IPS-18c (cell line): ENCODE measurements around the gene ZNF385C.

Experiments
- H3K4me3 ChIP-seq: 2 replicates; pipeline ENCODE4 v1.7.0; 2013; ENCODE audit warnings: low read depth, mild to moderate bottlenecking, low read length, moderate library complexity; ENCODE audit not compliant: insufficient read depth
- H3K9me3 ChIP-seq: one replicate; pipeline ENCODE4 v1.6.1; 2013; ENCODE audit warnings: mild to moderate bottlenecking, low read length, moderate library complexity; ENCODE audit not compliant: control insufficient read depth, insufficient read depth

The ZNF385C gene

DNA sequence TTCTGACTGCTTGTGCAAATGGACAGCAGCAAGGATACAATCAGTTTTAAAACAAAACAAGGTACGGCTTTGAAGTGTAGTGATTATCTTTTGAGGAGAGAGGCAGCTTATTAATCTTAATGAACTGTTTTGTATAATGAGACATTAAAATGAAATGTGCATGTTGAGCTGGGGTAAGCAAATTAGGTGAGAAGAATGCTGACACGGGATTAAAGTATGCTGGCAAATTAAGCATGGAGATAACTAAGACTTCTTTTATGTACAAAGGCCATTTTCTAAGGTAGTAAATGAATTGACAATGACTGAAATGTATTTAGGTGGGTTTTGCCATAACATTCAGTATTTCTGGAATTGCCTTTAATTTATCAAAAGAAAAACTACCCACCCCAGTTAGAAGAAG, 99.8 kb downstream of the ZNF385C start:
- H3K9me3 ChIP-seq: no peaks in the 10 kb centered on the region
- H3K4me3 ChIP-seq: no peak overlapping the region

DNA sequence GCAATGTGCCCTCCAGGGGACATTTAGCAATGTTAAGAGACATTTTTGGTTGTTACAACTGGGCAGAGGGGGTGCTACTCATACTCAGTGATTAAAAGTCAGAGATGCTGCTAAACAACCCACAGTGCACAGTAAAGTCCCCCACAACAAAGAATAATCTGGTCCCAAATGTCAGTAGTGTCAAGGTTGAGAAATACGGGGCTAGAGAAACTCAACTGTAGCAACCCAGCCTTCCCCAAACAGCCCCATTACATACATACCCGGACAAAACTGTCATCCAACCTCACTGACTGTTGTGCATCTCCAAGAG, 101.5 kb downstream of the ZNF385C start:
- Histone ChIP-seq H3K4me3 (no peak overlapping the region), H3K9me3 (no peaks in the 10 kb centered on the region)

DNA sequence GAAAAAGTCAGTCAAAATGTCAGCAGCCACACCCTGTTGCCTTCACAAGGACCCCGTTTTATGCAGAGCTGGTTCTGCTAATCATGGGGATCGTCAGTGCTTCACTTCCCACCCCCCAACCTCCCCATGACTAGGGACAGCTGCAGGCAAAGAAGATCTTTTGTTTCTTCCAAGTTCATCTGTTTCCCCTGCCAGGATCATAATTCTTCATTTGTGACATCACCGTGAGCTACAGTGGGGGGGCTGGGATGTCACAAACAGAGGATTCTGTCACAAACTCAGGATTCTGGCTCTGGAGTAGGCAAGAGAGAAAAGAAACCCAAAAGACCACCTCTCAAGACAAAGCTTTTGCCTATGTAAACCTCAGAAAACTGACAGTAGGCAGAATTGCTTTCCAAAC, 105.7 kb downstream of the ZNF385C start:
- Histone ChIP-seq H3K9me3 (no peaks in the 10 kb centered on the region), H3K4me3 (no peak overlapping the region)

DNA sequence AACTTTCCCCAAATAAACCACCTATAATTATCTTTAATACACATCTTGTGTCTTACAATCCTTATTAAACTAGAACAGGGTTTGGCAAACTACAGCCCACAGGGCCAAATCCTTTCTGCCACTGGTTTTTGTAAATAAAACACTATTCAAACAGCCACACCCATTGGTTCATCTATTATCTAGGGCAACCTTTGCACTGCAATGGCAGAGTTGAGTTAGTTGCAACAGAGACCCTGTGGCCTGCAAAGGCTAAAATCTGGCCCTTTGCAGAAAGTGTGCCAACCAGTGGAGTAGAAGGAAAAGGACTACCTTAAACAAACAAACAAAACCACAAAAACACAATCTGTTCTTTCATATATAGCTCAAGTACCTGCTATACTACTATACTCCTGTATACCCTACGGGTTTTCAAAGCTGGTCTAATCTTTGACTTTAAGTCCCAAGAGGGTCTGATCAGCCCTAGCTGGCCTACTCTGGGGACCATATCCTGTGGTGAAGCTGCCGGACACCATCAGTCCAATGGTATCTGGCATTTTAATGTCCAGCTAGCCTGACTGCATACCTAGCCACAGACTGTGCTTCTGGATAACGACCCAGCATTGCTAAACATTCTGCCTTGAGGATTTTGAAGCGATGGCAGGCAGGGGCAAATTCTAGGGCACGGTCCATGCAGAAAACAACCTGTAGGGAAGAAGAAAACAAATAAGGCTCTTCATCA, 108.4 kb downstream of the ZNF385C start:
- Histone ChIP-seq H3K4me3 (no peak overlapping the region), H3K9me3 (no peaks in the 10 kb centered on the region)

DNA sequence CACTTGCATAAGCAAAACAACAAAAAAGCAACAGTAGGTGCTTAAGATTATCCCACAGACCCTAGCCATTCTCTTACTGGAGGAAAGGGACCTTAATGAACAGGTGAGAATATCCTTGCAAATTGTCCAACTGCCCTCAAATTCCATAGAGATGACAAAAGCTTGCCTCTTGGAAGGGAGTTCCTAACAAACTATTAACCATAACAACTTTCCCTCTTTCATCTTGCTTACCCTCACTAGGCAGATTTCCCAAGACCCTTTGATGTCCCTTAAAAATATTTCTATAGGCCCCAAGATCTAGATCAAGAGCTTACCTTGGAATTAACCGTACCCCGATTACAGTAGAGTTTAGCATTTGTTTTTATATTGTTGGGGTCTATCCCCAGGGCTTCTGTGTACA, 109.9 kb downstream of the ZNF385C start:
- H3K9me3 ChIP-seq: no peaks in the 10 kb centered on the region
- H3K4me3 ChIP-seq: no peak overlapping the region

DNA sequence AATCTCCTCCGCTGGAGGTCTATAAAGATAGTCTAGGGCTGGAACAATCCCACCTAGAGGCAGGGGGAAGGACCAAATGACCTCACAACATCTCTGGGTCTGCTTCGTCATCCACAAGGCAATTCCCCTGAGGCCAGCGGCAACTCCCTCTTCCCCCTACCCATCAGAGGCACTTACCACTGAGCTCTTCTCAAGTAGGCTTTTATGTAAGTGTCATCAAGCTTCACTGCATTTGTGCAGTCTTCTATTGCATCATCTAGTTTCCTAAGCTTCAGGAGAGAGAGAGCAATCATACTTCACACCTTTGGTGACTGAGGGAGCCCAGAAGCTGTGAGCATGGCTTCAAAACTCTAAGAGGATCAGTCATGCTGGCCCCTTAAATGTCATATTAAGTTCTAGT, 110.6 kb downstream of the ZNF385C start:
- no peaks in the 10 kb centered on the region for H3K9me3 ChIP-seq
- H3K4me3 ChIP-seq: no peak overlapping the region

DNA sequence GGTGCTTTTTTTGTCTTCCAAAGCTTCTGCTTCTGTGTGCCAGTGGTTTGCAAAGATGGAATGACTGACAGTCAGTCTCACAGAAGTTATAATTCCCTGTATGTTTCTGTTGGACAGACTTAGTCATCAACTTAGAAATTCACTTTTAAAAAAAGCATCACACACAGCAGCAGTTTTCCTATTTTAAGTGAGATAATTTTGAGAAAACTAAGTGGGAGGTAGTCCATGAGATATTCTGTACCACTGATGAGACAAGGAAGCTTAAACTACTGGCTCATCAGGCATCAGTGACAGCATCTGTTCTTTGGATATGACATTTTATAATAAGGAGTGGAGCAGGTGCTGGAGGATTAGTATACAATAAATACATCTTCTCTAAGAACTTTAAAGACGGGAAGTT, 111.6 kb downstream of the ZNF385C start:
- Histone ChIP-seq H3K4me3 (no peak overlapping the region), H3K9me3 (no peaks in the 10 kb centered on the region)

DNA sequence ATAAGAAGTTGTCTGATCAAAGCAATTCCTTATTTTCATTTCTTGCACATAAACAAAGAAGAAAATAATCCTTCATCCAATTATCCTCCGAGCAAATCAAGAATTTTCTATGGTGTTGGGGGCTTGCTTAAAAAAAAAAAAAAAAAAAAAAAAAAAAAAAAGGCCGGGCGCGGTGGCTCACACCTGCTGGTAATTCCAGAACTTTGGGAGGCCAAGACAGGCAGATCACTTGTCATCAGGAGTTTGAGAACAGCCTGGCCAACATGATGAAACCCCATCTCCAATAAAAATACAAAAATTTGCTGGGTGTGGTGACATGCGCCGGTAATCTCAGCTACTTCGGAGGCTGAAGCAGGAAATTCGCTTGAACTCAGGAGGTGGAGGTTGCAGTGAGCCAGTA, 112.4 kb downstream of the ZNF385C start:
- no peak overlapping the region for H3K4me3 ChIP-seq
- H3K9me3 ChIP-seq: no peaks in the 10 kb centered on the region

DNA sequence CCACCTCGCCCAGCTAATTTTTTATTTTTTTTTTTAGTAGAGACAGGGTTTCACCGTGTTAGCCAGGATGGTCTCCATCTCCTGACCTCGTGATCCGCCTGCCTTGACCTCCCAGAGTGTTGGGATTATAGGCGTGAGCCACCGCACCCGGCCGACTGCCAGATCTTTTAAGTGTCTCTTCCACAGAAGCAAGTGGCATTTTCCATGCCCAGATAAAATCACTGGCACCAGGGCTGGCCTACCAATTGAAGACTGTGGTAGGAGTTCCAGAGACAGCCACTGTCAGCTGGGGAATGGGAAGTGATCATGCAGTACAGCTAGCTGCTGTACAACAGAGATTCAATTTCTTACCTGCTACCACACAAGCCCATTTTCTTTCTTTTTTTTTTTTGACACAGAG, 113.8 kb downstream of the ZNF385C start:
- Histone ChIP-seq H3K9me3 (no peaks in the 10 kb centered on the region), H3K4me3 (no peak overlapping the region)

DNA sequence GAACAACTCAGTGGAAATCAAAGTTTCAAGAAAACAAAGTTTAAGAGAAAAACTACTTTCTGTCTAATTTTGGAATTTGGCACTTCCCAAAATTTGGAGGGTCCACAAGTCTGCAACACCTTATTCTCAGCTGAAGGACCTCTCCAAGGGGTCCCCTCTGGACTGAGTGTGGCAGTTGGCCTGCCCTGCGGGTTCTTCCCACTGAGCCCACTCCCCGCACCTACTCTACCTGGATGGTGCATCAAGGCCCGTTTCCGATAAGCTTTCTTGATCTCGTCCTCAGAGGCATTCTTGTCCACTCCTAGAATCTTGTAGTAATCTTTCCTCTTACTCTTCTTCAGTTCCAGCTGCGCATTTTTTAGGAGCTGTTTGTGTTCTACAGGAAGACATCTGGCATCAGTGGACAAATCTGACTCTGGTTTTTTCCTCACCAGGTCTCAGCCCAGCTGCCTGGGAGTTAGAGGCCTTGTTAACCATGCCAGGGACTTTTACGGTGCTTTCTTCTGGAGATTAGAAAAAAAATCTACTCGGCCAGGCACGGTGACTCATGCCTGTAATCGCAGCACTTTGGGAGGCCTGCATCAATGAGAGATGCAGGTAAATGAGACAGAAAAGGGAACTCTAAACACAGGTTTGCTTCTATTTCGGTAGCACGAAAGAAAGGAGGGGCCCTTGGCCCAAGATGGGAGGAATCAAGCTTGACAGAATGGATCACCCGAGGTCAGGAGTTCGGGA, 116.1 kb downstream of the ZNF385C start:
- Histone ChIP-seq H3K4me3 (no peak overlapping the region), H3K9me3 (no peaks in the 10 kb centered on the region)

DNA sequence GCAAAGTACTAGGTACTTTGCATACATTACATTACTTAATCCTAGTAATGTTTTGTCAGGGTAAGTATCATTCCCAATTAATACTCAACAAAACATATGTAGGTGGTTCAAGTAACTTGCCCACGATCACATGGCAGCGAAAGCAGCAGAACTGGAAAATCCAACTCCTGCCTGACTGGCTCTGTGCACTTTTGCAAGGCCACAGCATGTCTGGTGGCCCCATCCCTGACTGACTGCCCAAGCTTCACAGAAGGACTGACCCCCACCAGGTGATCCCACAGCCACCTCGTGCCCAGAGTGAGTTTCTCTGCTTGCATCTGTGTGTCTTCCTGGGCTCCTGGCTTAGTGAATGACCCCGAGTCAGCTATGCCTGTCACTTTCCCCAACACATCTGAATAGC, 120.3 kb downstream of the ZNF385C start:
- no peak overlapping the region for H3K4me3 ChIP-seq
- H3K9me3 ChIP-seq: no peaks in the 10 kb centered on the region

DNA sequence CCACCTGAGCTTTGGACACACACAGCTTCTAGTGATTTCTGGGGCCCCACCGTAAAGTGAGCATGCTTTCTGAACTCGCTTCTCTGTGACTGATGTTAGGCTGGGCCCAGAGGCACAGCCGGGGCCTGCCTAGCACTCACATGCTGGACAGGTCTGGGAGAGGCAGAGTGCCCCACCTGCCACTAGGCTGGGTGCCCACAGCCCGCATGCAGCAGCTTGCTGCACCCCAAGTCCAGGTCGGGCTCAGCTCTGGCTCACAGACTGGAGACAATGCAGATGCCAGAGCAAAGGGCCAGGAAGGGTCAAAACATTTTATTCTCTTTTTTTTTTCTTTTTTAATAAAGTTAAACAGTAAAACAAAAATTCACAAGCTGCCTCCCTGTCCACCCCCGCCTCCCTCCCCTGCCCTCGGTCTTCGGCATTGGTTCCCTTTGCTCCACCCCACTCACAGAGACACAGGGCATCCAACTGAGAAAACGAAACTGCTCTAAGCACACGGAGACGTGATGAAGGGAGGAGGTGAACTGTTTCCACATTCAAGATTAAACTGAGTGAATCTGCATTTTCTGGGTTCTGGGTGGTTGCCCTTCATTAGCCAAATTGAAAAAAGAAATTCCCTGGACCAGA, 122.0 kb downstream of the ZNF385C start:
- H3K9me3 ChIP-seq: no peaks in the 10 kb centered on the region
- no peak overlapping the region for H3K4me3 ChIP-seq
